Putamen (tissue), 1 donor: ENCODE data around the gene JAK2.
"Not testable (repeated sequence)": the region's sequence is repeated elsewhere in the genome, so short reads cannot be mapped to it uniquely, and the experiment has no call there.

Experiments
- DNase-seq: peaks from one replicate; pipeline ENCODE4 v3.0.0-alpha.2; 2016; ENCODE audit warnings: low spot score

Gene JAK2

DNA sequence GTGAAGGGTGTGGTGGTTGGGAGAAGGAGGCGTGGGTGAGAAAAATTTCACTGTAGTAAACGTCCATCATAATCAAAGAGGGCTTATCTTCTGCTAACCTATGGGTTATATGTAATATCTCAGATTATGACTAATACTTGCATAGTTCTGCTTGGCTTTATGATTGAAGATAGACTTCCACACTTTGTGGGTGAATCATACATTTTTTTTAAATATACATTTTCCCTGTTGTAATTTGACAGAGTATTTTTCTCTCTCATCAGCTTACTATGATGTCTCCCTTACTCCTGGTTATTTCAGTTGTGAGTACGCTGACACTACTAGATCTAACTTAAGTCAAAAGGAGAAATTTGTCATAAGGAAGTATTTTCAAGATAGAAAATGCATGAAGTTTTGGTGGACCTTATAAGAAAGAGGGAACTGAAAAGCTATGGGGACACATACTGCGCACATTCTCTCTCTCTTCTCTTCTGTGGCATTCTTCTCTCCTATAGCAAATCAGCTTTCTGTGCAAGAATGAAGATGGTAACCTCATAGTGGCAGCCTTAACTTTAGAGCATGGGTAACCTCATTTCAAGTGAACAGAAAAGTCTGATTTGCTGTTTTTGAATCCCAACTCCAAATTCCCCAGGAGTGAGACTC, 4.9 kb upstream of the JAK2 start:
- no peak for DNase-seq

DNA sequence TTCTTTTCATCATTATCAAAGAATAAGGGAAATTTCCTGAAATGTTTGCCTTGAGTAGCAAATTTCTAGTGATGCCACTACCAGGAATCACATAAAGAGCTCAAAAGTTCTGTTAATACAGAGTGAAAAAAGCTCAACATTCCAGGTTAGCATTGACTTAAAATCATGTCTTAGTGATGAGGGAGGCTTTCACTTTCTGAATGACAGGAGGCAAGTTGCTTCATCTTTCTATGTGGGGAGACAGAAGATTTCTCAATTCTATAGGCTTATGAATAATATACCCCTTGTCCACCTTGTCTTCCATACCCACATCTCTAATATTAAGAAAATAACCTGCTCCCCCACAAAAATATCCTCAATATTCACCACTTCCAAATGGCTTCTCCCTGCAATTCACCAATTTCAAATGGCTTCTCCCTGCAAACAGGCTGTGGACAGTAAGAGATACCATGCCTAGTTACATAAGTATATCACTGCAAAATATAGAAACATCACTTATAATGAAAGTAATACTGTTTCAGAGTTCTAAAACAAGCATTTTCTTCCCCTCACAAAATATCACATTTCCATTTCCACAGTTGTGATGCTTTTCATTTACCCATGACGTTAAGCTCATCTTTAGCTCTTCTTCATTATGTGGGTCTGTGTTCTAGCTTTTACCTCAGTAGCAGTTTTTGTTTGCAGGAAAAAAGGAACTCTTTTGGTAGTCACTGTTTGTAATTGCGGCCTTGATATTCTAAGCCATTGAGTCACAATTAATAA, 2.2 kb upstream of the JAK2 start:
- DNase-seq, result no peak

DNA sequence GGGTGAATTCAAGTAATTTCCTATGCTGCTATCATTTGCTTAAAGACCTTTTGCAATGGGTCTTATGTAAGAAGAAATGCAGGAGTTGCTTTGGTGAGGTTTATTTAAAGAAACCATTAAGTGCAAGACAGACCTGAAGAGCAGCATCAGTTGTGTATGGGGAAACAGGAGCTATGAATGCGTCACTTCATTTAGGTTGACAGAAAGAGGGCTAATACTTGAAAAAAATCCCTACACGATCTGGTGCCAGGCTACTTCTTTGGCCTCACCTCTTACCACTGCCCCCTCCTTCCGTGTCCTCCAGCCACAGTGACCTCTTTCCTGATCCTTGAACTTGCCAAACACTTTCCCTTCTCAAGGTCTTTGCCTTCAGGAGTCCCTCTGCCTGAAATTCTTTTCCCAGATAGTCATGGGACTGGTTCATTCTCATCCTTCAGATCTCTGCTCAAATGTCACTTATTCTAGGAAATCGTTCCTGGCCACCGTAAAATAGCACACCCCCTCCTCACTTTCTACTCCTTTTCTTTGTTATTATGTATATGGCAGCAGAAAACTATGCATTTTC, 1.4 kb upstream of the JAK2 start:
- DNase-seq, result no peak

DNA sequence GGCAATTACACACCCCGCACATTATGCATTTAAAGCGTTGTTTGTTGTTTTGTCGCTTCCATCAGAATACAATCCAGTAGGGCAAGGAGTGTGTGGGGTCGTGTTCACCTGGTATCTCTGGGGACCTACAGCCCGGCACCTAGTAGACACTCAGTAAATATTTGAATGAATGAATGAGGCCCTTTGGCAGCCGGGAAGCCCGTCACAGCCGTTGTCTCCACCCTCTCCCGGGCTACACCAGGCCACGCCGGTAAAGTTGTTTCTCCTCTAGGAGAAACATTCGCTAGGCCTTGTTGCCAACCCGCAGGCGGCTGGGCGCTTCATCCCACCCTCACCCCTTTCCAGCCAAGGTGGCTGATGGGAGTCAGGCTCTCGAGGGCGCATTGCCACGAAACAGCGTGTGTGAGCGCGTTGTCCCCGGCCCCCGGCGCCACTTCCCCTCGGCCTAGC, 876 bp upstream of the JAK2 start:
- DNase-seq, result no peak

DNA sequence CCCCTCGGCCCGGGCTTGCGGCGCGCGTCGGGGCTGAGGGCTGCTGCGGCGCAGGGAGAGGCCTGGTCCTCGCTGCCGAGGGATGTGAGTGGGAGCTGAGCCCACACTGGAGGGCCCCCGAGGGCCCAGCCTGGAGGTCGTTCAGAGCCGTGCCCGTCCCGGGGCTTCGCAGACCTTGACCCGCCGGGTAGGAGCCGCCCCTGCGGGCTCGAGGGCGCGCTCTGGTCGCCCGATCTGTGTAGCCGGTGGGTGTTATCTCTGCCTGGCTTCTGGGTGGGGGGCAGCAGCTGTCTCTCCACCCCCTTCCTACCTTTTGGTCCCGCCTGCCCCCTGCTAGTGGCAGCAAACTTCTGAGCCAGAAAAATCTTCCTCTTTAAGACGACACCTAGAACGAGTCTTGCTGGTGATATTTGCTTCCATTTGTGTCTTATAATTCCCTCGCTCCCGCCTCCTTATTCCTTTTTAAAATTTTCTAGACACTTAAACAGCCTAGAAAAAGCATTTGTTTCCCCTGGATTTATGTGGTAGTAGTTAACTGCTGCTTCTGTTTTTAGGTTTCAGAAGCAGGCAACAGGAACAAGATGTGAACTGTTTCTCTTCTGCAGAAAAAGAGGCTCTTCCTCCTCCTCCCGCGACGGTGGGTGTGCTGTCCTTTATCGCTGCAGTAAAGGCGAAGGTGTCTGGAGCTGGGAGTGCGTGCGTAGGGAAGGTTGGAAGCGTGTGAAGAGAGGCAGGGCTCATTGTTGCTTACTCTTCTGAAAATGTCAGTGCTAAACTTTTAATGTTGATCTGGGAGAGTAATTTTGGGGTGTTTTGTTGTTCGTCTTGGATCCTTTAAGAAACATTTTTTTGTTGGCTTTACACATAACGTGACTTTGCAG, 554 bp downstream of the JAK2 start:
- peak; percentile 65 for DNase-seq

DNA sequence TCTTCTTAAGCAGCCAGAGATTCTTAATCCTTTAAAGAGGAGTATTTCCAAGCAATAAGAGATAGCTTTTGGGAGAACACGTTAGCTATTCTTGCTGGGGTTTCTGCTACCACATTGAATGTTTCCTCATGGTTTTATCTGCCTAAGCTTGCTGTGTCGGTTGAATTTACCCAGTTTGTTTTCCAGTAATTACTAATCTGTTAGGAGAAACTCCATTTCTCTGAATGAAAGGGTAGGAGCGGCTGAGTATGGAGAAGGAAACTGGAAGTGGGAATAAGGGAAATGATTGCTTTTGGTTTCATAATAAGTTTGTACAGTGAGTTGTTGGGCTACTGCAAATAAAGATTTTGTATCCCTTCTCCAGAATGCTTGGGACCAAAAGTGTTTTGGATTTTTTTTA, 1.2 kb downstream of the JAK2 start:
- DNase-seq, result no peak

DNA sequence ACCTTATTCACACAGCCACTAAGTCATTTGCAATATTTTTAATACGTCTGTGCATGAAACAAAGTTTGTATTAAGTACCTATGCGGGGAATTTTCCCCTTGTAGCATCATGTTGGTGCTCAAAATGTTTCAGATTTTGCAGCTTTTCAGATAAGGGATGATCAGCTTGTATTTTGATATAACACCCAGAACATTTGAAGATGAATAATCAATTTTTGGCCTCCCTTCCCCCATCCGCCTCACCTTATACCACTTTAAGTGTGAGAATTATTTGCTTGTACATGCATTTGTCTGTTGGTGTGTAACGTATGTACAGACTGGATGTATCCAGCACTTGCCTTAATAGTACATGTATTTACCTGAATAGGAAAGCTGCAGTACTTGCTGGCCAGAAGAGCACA, 1.7 kb downstream of the JAK2 start:
- no peak for DNase-seq

DNA sequence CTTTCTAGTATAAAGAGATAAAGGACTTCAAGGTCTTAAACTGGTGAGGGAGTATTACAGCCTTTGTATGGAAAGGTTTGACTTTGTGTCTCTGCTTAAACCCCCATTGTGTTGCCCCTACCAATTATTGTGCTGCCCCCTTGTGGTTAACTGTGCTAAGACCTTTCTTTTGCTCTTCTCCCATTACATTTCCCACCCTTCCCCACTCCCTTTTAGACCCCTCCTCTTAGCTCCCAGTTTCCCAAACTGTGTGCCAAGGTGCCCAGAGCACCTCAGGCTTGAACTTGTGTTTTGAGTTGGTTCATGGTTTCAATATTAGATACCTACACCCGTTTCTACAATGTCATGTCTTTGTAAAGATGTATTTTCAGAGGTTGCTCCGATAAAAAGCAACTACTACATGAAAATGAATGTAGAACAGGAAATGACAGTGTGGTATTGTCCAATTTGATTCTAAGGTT, 2.9 kb downstream of the JAK2 start:
- DNase-seq, result no peak

DNA sequence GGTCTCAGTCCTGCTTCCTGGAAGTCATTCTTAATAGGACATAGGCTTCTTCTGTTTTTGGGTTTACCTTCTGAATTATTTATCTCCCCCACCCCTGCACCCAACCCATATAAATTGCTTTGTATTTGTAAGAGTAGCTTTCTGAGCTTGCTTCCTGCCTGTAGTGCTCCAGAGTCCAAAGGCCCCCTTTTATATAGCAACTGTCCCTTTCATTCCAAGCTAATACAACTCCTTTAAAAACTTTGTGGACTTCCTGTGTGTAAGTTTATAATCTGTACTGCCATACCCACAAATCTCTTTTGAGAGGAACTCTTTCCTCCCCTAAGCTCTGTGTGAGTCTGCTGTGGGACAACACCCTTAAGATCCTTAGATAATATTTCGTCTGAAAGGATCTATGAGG, 7.8 kb downstream of the JAK2 start:
- no peak for DNase-seq

DNA sequence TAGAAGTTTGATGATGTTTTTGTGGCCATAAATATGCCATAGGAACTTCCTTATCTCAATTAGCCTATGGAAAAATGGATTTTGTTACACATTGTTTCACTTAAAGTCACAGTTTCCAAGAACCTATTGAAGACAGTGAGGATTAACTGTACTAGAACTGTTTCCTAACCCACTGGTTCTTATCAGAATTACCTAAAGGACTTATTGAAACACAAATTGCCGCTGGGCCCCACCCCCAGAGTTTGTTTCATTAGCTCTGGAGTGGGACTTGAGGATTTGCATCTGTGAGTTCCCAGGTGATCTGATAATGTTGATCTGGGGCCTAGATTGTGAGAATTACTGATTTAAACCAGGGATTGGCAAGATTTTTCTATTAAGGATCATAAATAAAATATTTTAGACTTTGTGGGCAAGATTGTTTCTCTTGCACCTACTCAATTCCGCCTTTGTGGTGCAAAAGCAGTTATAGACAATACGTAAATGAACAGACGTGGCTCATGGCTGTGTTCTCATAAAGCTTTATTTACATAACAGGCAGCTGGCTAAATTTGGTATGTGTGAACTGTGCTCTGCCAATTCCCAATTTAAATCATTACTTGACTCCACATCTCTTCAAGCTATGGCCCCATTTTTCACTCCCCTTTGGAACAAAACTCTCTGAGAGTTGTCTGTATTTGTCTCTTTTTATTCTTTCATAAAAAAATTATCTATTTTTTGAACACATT, 9.3 kb downstream of the JAK2 start:
- no peak for DNase-seq

DNA sequence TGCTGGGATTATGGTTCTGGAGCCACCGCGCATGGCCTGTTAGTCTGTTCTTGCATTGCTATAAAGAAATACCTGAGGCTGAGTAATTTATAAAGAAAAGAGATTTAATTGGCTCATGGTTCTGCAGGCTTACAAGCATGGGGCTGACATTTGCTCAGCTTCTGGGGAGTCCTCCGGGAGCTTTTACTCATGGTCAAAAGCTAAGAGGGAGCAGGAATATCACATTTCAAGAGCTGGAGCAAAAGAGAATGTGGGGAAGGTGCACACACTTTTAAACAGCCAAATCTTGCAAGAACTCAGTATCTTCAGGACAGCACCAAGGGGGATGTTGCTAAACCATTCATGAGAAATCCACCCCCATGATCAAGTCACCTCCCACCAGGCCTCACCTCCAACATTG, 12.1 kb downstream of the JAK2 start:
- no peak for DNase-seq

DNA sequence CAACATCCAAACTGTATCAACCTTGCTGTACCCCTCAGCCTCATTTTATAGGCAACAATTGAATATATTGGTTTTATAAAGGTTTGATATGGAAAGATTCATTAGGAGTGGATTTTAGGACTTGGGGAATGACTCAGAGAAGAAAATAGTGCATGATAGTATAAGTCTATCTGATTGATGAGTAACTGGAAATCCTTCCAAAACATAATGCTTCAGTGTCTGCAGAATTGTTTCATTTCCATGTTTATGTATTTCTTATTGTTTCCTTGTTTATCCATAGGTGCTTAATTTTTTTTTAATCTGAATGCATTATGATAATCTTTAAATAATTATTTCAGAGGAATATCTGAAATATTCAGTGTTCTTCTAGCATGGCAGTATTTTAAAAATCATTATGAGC, 12.6 kb downstream of the JAK2 start:
- no peak for DNase-seq

DNA sequence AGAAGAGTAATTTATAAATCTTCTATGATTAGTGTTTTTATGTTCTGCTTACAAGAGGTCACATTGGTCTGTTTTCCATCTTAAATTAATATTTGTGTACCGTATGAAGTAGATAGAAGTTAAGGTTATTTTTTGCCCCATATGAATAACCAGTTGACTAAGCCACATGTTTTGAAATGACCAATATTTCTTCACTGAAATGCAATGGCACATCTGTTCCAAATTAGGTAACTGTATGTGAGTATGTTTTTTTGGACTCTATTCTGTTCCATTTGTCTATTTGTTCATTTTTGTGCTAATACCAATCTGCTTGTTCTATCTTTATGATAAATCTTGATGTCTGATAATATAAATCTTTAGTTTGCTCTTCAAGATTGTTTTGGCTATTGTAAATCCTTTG, 17.7 kb downstream of the JAK2 start:
- no peak for DNase-seq

DNA sequence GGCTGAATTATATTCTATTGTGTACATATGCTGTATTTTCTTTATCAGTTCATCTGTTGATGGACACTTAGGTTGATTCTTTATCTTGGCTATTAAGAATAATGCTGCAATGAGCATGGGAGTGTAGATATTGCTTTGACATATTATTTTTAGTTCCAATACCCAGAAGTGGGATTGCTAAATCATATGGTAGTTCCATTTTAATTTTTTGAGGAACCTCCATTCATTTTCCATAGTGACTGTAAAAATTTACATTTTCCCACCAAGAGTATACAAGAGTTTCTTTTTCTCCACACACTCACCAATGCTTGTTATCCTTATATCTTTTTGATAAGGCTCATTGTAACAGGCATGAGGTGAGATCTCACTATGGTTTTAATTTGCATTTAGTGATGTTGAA, 19.4 kb downstream of the JAK2 start:
- no peak for DNase-seq

DNA sequence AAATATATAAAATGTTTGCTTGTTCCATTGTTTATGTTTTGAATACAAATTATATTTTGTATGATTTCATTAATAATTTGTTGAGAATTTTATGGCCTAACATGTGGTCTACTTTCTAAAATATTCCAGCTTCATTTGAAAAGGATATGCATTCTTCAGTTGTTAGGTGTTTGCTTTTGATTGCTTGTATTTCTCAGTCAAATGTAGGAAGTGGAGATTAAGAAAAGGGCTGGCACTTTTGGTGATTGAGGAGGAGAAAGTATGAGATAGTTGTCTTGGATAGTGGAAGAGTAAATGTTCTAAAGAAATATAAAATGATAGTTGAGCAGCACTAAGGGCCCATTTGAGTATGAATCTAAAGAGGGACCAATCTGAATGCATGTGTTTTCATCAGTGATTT, 23.1 kb downstream of the JAK2 start:
- no peak for DNase-seq

DNA sequence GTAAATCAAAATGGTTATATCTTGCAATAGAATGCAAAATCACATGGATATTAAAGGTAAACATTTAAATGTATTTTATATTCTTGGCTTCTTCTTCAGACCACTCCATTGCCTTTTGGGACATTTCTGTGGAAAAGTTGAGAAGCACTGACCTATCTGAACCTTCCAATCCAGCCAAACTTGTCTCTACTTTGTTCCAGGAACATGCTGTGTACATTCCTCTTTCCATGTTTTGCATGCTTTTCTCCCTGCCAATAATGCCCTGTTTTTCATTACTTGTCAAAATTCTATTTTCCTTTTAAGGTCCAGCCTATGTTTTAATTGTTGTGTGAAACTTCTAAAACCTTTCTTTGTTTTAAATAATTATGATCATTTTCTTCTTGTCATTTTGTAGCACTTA, 28.3 kb downstream of the JAK2 start:
- no peak for DNase-seq

DNA sequence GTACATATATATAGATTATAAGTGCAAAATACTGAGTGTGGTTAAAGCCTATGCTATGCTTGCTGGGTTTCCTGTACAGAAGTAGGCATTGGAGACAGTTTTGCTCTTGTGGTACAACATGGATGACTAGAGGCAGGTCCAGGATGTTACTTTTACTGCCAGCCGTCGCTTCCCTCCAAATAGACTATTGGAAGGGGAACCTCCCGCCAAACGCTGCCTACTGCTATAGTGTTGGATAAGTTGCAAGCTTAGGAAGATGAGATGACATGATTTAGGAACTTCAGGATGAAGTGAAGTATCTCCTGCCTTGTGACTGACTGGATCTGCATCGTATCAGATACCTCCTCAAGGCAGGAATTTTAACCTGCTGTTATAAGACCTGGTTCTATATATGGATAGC, 30.9 kb downstream of the JAK2 start:
- no peak for DNase-seq

DNA sequence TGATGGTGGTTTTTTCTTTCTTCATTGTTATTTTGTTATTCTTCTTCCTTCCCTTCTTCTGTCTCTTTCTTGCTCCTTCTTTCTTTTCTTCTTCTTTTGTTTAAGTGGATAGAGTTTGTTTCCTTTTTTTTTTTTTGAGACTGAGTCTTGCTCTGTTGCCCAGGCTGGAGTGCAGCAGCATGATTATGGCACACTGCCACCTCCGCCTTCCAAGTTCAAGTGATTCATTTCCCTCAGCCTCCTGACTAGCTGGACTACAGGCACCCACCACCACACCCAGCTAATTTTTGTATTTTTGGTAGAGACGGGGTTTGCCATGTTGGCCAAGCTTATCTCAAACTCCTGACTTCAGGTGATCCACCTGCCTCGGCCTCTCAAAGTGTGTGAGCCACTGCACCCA, 40.3 kb downstream of the JAK2 start:
- no peak for DNase-seq

DNA sequence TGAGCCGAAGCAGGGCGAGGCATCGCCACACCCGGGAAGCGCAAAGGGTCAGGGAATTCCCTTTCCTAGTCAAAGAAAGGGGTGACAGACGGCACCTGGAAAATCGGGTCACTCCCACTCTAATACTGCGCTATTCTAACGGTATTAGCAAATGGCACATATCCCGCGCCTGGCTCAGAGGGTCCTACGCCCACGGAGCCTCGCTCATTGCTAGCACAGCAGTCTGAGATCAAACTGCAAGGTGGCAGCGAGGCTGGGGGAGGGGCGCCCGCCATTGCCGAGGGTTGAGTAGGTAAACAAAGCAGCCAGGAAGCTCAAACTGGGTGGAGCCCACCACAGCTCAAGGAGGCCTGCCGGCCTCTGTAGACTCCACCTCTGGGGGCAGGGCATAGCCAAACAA, 46.9 kb downstream of the JAK2 start:
- not testable (repeated sequence) for DNase-seq

DNA sequence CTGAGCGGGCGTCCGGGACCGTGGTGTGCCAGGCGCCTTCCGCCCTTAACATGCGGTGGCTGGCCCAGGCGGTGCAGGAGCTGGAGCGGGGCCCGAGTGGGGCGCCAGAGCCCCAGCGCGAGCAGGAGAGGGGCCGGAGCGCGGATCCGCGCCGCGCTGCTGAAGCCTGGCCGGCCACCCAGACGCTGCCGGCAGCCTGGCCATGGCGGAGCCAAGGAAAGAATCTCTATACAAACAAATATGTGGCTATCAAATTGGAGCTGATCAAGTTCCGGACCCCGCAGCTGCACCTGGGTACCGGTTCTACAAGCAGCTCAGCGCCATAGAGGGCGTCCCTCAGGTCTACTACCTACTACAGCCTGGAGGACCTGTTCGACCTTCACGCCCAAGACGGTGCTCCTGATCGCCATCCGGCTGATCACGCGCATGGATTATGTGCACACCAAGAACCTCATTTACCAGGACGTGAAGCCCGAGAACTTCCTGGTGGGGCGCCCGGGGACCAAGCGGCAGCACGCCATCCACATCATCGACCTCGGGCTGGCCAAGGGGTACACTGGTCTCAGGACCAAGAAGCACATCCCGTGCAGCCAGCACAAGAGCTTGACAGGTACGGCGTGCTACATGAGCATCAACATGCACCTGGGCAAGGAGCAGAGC, 55.8 kb downstream of the JAK2 start:
- no peak for DNase-seq

DNA sequence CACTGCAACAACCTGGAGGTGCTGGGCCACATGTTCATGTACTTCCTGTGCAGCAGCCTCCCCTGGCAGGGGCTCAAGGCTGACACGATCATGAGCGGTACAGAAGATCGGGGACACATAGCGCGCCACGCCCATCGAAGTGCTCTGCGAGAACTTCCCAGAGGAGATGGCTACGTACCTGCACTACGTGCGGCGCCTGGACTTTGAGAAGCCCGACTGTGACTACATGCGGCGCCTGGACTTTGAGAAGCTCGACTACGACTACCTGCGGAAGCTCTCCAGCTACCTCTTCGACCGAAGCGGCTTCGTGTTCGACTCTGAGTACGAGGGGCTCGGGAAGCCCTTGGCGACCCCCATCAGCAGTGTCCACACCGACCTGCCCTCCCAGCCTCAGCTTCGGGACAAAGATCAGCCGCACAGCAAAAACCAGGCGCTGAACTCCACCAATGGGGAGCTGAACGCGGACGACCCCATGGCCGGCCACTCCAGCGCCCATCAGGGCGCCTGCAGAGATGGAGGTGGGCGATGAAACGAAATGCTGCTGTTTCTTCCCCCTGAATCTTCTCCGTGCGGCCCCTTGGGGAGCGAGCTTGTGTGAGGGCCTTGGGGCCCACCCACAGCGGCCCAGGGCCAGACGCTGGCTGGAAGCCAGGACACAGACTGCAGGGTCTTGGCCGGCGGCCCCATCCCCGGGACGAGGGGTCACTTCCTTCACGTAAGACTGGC, 56.5 kb downstream of the JAK2 start:
- DNase-seq, result no peak
